ENCODE measurements around the gene CRACR2A.

GRCh38 chr12:3725388-3726115, 27.4 kb downstream of the CRACR2A start:
- TF ChIP-seq CTCF (IDR thresholded peaks at IDR 0.05; ENCODE audit: control extremely low read depth in 1 of 3, insufficient read depth in 1 of 3, low read depth in 1 of 3, low read length in 3 of 3) (no peak), ZNF274 (IDR thresholded peaks at IDR 0.05; ENCODE audit: borderline replicate concordance, extremely low read depth, low read length) (no peak), YY1 (IDR thresholded peaks at IDR 0.05; ENCODE audit: low read depth, low read length) (no peak), PHF8 (conservative IDR thresholded peaks at IDR 0.05; ENCODE audit: low read depth, low read length) (no peak), EP300 (IDR thresholded peaks at IDR 0.05; ENCODE audit: borderline replicate concordance in 1 of 2, low read depth in 2 of 2, low read length in 2 of 2) (no peak)
